Measurements from ENCODE around the gene ADTRP. TPM values are rescaled to one million over a fixed set of nuclear protein-coding genes. Genes with fewer than 3 reads are reported as not detected.

ADTRP gene
- polyA plus RNA-seq, 1 donor (not counting 4 experiments of a cell fraction or from before 2014, with no cell fraction given): 16.7 TPM

DNA sequence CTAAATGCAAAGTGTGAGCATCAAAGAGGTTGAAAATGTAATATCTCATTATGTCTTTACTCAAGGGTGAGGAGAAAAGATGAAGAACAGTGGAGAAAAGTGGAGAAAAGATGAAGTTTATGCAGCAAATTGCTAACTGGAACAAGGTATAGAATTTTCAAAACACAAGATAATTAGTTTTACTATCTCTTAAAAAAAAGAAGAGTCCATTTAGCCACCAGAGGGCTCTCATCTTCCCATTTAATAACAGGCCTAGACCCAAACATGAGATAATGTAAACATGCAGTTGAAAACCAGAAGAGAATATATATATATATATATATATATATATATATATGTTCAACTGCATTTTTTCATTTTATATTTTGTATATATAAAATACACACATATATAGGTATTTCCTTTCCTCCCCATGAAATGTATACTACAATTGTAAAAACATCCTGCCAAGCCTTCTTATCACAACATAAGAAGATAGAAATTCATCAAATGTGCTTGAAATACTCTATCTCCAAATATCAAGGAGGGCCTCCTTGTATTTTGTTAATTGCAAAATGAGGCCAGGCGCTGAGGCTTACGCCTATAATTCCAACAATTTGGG, 78.4 kb downstream of the ADTRP start:
- Histone ChIP-seq H3K4me1 (ENCODE audit: control insufficient read depth, extremely low read depth, insufficient read depth, low read length) (peaks cover 20% of the 10 kb centered on the region), H2AFZ (ENCODE audit: control insufficient read depth, low read length) (no peak overlapping the region), H3K9me1 (ENCODE audit: control insufficient read depth, extremely low read depth, insufficient read depth, low read length) (no peaks in the 10 kb centered on the region), H3K27ac (ENCODE audit: control insufficient read depth, insufficient read depth, low read length) (no peak overlapping the region), H3K9ac (ENCODE audit: control insufficient read depth, extremely low read depth, insufficient read depth, low read length) (no peak overlapping the region), H3K4me2 (ENCODE audit: control insufficient read depth, extremely low read depth, insufficient read depth, low read depth, low read length) (no peak overlapping the region), H3K27me3 (ENCODE audit: control insufficient read depth, extremely low read depth, insufficient read depth, low read length) (no peaks in the 10 kb centered on the region), H3K79me2 (ENCODE audit: control insufficient read depth, insufficient read depth, low read length) (no peaks in the 10 kb centered on the region), H3K9me3 (ENCODE audit: control insufficient read depth, low read depth, low read length) (no peaks in the 10 kb centered on the region), H3K4me3 (ENCODE audit: control insufficient read depth in 2 of 3, extremely low read depth in 1 of 3, insufficient read depth in 2 of 3, low read depth in 1 of 3, low read length in 3 of 3) (no peak overlapping the region), H4K20me1 (ENCODE audit: control insufficient read depth, extremely low read depth, insufficient read depth, low read length) (no peaks in the 10 kb centered on the region), H3K36me3 (ENCODE audit: control insufficient read depth in 2 of 2, extremely low read depth in 1 of 2, insufficient read depth in 2 of 2, low read length in 2 of 2) (no peaks in the 10 kb centered on the region)
- TF ChIP-seq EZH2 (IDR thresholded peaks at IDR 0.05; ENCODE audit: low read length): no peak
- TF ChIP-seq, protein P1, sequence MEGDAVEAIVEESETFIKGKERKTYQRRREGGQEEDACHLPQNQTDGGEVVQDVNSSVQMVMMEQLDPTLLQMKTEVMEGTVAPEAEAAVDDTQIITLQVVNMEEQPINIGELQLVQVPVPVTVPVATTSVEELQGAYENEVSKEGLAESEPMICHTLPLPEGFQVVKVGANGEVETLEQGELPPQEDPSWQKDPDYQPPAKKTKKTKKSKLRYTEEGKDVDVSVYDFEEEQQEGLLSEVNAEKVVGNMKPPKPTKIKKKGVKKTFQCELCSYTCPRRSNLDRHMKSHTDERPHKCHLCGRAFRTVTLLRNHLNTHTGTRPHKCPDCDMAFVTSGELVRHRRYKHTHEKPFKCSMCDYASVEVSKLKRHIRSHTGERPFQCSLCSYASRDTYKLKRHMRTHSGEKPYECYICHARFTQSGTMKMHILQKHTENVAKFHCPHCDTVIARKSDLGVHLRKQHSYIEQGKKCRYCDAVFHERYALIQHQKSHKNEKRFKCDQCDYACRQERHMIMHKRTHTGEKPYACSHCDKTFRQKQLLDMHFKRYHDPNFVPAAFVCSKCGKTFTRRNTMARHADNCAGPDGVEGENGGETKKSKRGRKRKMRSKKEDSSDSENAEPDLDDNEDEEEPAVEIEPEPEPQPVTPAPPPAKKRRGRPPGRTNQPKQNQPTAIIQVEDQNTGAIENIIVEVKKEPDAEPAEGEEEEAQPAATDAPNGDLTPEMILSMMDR (optimal IDR thresholded peaks at IDR 0.05 in 1 of 3, IDR thresholded peaks at IDR 0.05 in 1 of 3, conservative IDR thresholded peaks at IDR 0.05 in 1 of 3; ENCODE audit: extremely low read depth in 1 of 3, insufficient read depth in 2 of 3, low read length in 3 of 3): peak in 1 of 3 experiments; percentile 19
- dilution Hi-C loops (cut with MboI; ENCODE audit: extremely low pct_ligation_motif_present, low sequenced_read_pairs): no loop called here
- peak; percentile 53 for FAIRE-seq
- no peak for DNase-seq (ENCODE audit: low read depth, low spot score)

DNA sequence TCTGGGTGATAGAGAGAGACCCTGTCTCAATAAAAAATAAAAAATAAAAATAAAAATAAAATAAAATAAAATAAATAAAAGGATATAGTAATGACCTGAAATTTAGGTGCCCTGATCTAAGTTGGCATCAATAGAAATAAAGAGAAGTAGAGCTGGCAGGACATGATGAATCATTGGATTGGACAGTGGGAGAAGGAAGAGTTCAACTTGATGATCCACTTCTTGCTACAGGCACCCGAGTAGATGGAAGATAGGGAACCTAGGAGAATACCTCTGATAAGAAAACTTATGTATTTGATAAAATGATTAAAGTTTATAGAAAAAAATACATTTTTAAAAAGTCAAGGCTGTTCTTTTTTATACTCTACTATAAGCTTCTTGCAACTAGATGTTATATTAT, 79.0 kb downstream of the ADTRP start:
- Histone ChIP-seq H3K9me3 (ENCODE audit: control insufficient read depth, low read depth, low read length) (no peaks in the 10 kb centered on the region), H3K9ac (ENCODE audit: control insufficient read depth, extremely low read depth, insufficient read depth, low read length) (no peak overlapping the region), H4K20me1 (ENCODE audit: control insufficient read depth, extremely low read depth, insufficient read depth, low read length) (no peaks in the 10 kb centered on the region), H3K27me3 (ENCODE audit: control insufficient read depth, extremely low read depth, insufficient read depth, low read length) (no peaks in the 10 kb centered on the region), H3K4me1 (ENCODE audit: control insufficient read depth, extremely low read depth, insufficient read depth, low read length) (peaks cover 20% of the 10 kb centered on the region), H3K4me2 (ENCODE audit: control insufficient read depth, extremely low read depth, insufficient read depth, low read depth, low read length) (no peak overlapping the region), H3K4me3 (ENCODE audit: control insufficient read depth in 2 of 3, extremely low read depth in 1 of 3, insufficient read depth in 2 of 3, low read depth in 1 of 3, low read length in 3 of 3) (no peak overlapping the region), H3K9me1 (ENCODE audit: control insufficient read depth, extremely low read depth, insufficient read depth, low read length) (no peaks in the 10 kb centered on the region), H3K27ac (ENCODE audit: control insufficient read depth, insufficient read depth, low read length) (no peak overlapping the region), H2AFZ (ENCODE audit: control insufficient read depth, low read length) (no peak overlapping the region), H3K79me2 (ENCODE audit: control insufficient read depth, insufficient read depth, low read length) (no peaks in the 10 kb centered on the region), H3K36me3 (ENCODE audit: control insufficient read depth in 2 of 2, extremely low read depth in 1 of 2, insufficient read depth in 2 of 2, low read length in 2 of 2) (no peaks in the 10 kb centered on the region)
- FAIRE-seq (no peak), DNase-seq (ENCODE audit: low read depth, low spot score) (no peak)
- dilution Hi-C loops (cut with MboI; ENCODE audit: extremely low pct_ligation_motif_present, low sequenced_read_pairs): no loop called here
- TF ChIP-seq EZH2 (IDR thresholded peaks at IDR 0.05; ENCODE audit: low read length): no peak
- TF ChIP-seq, protein P1 (optimal IDR thresholded peaks at IDR 0.05 in 1 of 3, IDR thresholded peaks at IDR 0.05 in 1 of 3, conservative IDR thresholded peaks at IDR 0.05 in 1 of 3; ENCODE audit: extremely low read depth in 1 of 3, insufficient read depth in 2 of 3, low read length in 3 of 3): no peak
